Fibroblast of villous mesenchyme (primary cell): ENCODE measurements around the gene CACNG8. TPM values are rescaled to one million over a fixed set of nuclear protein-coding genes. Genes with fewer than 3 reads are reported as not detected.

Experiments
- DNase-seq: peaks from one replicate; pipeline ENCODE4 v3.0.0-alpha.2; 2010; ENCODE audit warnings: low read depth
- H3K4me3 ChIP-seq: 2 replicates; pipeline ENCODE4 v1.5.1; 2011; ENCODE audit warnings: low read depth, mild to moderate bottlenecking, low read length
- total RNA-seq: library from RNA; depleted of rRNA; stranded (reverse); fragments of >200 nt; gene quantifications from 2 replicates; pipeline ENCODE4 v1.2.3, GENCODE V29; 2012
- TF ChIP-seq, protein P1 (sequence below): IDR thresholded peaks from 2 replicates; pipeline ENCODE4 v1.5.1; 2012; ENCODE audit warnings: low read depth, mild to moderate bottlenecking, low read length; ENCODE audit not compliant: insufficient read depth

Gene CACNG8
- total RNA-seq, 1 donor, result not detected

DNA sequence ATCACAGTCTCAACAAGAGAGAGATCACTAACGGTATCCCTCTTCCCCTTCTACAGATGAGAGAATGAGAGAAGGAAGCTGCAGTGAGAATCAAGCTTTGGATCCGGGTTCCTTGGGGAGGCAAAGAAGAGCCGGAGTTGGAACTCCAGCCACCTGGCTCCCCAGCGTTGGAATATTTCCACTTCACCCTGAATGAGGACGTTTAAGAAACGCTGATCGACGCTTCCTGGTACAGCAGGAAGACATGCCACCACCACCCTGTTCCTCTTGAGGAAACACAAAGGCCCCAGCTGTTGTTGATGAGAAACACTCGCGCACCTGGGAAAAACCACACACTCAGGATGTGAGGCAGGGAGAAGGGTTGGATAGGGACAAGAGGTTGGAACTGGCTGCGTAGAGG is 11.3 kb upstream of the CACNG8 start:
- TF ChIP-seq, protein P1, sequence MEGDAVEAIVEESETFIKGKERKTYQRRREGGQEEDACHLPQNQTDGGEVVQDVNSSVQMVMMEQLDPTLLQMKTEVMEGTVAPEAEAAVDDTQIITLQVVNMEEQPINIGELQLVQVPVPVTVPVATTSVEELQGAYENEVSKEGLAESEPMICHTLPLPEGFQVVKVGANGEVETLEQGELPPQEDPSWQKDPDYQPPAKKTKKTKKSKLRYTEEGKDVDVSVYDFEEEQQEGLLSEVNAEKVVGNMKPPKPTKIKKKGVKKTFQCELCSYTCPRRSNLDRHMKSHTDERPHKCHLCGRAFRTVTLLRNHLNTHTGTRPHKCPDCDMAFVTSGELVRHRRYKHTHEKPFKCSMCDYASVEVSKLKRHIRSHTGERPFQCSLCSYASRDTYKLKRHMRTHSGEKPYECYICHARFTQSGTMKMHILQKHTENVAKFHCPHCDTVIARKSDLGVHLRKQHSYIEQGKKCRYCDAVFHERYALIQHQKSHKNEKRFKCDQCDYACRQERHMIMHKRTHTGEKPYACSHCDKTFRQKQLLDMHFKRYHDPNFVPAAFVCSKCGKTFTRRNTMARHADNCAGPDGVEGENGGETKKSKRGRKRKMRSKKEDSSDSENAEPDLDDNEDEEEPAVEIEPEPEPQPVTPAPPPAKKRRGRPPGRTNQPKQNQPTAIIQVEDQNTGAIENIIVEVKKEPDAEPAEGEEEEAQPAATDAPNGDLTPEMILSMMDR, result no peak
- no peak for DNase-seq
- H3K4me3 ChIP-seq, result no peak overlapping the region

DNA sequence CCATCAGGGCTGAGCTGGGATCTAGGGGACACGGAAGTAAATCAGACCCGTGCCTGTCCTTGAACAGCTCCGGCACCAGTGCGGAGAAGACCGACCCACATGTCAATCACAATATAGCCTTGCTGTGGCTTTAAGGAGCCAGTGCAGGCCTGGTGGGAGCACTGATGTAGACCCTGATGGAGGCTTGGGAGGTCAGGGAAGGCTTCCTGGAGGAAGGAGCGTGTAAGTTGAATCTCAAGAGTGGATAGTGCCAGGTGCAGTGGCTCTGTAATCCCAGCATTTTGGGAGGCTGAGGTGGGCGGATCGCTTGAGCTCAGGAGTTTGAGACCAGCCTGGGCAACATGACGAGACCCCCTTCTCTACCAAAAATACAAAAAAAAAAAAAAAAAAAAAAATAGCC is 10.8 kb upstream of the CACNG8 start:
- TF ChIP-seq, protein P1, result no peak
- no peak for DNase-seq
- no peak overlapping the region for H3K4me3 ChIP-seq

DNA sequence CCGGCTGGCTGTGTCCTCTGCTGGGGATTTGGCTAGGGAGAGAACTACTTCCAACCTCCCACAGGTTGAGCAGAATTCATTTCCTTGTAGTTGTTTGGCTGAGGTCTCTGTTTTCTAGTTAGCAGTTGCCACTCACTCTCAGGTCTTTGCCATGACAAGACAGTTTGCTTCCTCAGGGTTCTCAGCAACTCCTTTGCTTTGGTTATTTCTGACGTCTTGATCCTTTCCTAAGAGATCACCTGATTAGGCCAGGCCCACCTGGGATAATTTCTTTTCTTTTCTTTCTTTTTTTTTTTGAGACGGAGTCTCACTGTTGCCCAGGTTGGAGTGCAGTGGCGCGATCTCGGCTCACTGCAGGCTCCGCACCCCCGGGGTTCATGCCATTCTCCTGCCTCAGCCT is 9.4 kb upstream of the CACNG8 start:
- H3K4me3 ChIP-seq, result no peak overlapping the region
- DNase-seq, result no peak
- TF ChIP-seq, protein P1, result no peak

DNA sequence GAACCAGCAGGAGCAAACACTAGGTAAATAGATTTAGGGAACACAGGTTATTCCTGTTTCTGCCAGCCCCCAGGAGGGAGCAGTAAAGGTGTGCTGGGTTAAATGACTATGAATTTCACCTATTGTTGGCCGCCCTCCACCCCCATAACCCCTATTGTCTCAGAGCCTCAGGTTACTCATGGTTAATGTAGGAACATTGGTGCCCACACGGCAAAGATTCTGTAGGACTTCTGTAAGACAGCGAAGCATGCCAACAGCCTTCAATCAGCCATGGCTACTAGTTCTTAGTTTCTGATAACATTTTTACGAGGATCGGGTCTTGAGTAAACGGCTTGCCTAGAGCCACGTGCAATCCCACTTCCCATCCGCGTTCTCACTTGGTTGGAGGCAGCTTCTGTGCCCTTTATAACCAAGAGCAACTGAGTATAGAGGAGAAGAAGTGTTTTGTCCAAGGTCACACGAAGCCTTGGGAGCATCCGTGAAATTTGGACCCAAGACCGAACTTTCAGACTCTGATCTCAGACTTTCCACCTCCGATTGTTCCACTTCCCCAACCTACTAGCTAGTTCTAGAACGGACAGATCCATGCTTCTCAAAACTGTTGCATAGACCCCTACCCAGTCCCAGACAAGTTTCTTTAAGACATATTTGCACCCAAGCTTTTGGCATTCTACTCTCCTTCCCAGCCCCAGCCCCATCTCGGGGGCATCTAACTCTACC is 5.1 kb upstream of the CACNG8 start:
- DNase-seq, result no peak
- no peak overlapping the region for H3K4me3 ChIP-seq
- TF ChIP-seq, protein P1, result no peak

DNA sequence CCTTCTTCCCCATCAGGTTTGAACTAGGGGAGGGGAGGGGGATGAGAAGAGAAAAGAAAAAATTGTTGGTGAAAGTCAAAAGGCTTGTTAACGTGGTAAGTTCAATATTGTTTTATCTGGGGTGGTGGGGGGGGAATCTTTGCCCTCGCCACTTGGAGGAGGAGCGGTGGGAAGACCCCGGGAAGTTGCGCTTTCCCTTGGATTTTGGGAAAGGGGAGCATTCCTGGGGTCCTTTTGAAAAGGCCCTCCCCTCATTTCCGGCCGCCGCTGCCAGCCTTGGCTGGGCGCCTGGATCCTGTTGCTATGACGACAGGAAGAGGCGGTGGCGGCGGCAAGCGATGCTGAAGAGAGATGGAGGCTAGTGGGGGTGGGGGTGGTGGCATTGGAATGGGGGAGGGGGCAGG is 4.6 kb upstream of the CACNG8 start:
- TF ChIP-seq, protein P1, result no peak
- DNase-seq, result no peak

DNA sequence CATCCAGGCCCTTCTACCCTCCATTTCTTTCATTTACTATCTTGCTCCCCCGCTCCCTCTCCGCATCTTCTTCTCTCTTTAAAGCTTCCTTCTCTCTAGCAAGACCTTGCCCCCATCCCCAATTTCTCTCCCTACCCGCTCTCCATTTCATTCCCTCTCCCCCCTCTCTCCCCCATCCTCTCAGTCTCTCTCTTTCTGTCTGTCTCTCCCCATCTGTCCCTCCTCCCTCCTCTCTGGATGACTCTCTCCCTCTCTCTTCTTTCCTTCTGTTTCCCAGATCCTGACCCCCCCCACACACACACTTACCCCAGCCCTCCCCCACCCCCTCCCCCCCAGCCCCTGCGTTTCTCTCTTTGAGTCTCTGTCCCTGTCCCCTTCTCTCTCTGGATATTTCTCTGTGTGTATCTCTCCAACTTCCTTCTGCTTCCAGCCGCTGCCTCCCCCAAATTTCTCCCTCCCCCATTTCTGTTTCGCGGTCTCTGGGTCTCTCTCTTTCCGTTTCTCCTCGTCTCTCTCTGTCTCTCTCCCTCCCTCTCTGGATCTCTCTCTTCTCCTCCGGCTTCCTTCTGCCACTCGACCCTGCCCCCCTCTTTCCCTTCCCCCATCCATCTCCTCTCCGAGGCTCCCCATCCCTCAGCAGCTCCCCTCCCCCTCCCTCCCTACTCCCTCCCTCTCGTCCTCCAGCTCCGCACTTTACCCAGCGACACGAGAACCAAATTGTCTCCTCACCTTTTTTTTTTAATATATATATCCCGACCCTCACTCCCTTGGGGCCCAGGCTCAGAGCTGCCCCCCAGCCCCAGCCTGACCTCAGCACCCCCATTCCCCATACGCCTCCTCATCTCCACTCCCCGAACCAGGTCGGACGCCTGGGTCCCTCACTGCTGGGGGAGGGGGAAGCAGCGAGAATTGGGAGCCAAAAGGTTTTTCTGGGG is 3.6 kb upstream of the CACNG8 start:
- no peak for DNase-seq
- no peak overlapping the region for H3K4me3 ChIP-seq
- TF ChIP-seq, protein P1, result no peak

More for the DNA sequence above, 4.6 kb upstream of the CACNG8 start:
- H3K4me3 ChIP-seq, result no peak overlapping the region
